Measurements from ENCODE around the gene MYRIP. TPM values are rescaled to one million over a fixed set of nuclear protein-coding genes. Genes with fewer than 3 reads are reported as not detected.
A peak's percentile ranks its signal among the peaks of the same experiment; 100 is the strongest.
"Not testable (repeated sequence)": the region's sequence is repeated elsewhere in the genome, so short reads cannot be mapped to it uniquely, and the experiment has no call there.

Gene MYRIP
- polyA plus RNA-seq, 1 experiment, result 0.06 TPM

DNA sequence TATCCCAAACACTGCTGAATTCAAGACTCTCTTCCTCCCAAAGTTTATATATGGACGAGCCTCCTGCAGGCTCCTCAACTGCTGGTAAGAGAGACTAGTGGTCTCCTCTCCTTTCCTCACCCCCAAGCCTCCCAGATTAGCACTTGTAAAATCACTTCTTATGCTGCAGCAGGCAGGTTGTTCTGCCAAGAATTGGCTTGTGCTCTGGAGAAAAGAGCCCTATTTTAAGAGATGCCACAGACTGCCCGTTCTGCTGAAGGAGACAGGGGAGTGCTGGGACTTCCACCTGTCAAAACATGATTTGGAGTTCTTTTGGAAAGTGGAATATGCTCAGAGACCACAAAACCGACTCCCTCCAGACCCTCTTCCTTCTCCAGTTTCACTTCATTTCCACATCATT, 269.2 kb downstream of the MYRIP start:
- Histone ChIP-seq H3K36me3 (ENCODE audit: control insufficient read depth, insufficient read depth, low read length) (no peaks in the 10 kb centered on the region), H3K4me3 (ENCODE audit: low read depth, low read length) (no peak overlapping the region), H3K27me3 (ENCODE audit: control insufficient read depth, insufficient read depth, low read length) (no peaks in the 10 kb centered on the region)
- TF ChIP-seq, protein P1, sequence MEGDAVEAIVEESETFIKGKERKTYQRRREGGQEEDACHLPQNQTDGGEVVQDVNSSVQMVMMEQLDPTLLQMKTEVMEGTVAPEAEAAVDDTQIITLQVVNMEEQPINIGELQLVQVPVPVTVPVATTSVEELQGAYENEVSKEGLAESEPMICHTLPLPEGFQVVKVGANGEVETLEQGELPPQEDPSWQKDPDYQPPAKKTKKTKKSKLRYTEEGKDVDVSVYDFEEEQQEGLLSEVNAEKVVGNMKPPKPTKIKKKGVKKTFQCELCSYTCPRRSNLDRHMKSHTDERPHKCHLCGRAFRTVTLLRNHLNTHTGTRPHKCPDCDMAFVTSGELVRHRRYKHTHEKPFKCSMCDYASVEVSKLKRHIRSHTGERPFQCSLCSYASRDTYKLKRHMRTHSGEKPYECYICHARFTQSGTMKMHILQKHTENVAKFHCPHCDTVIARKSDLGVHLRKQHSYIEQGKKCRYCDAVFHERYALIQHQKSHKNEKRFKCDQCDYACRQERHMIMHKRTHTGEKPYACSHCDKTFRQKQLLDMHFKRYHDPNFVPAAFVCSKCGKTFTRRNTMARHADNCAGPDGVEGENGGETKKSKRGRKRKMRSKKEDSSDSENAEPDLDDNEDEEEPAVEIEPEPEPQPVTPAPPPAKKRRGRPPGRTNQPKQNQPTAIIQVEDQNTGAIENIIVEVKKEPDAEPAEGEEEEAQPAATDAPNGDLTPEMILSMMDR (IDR thresholded peaks at IDR 0.05; ENCODE audit: insufficient read depth, low read depth, low read length), result no peak
- CTCF ChIA-PET, result interaction anchor here (0.7 to 1.6 kb wide), 3 partner anchors 9 to 100 kb away, joined by 3 to 6 read pairs (median 3); no protein-coding TSS in a partner anchor
- no peak for DNase-seq (ENCODE audit: low read depth)
- POLR2A ChIA-PET, result interaction anchor here (1.6 kb wide), 1 partner anchor 24 kb away, joined by 6 read pairs; no protein-coding TSS in a partner anchor

DNA sequence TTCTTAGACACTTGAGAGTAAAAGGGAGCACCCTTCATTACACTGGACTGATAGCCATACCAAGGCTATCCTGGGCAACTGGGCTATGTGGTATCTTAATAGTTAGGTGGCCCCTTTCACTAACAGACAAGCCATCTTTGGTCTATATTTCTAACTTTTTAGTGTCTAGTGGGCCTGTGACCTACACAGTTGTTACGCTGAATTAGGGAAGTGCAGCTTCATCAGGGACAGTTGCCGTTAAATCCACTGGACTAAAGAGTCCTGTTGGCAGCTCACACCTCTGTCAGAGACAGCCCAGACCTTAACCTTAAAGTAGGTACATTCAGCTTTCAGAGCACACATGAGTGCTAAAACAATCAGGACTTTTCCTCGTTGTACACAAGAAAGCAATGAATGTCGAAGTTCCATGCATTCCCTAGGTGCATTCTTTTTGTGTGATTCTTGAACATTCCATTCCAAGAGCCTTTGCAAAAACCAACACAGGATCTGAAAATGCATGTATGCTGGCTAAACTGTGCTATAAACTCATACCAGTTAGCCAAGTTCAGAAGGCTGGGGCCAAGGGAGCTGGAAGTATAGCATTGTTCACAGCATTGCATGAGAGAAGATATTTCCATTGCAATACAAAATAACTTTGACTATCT, 269.9 kb downstream of the MYRIP start:
- peak; percentile 76 for DNase-seq (ENCODE audit: low read depth)
- Histone ChIP-seq H3K4me3 (ENCODE audit: low read depth, low read length) (no peak overlapping the region), H3K36me3 (ENCODE audit: control insufficient read depth, insufficient read depth, low read length) (no peaks in the 10 kb centered on the region), H3K27me3 (ENCODE audit: control insufficient read depth, insufficient read depth, low read length) (no peaks in the 10 kb centered on the region)
- CTCF ChIA-PET, result interaction anchor here (0.7 to 1.6 kb wide), 2 partner anchors 62 to 100 kb away, joined by 3 to 6 read pairs; no protein-coding TSS in a partner anchor
- POLR2A ChIA-PET, result interaction anchor here (0.5 to 1.6 kb wide), 2 partner anchors 24 to 75 kb away, joined by 3 to 6 read pairs; no protein-coding TSS in a partner anchor
- TF ChIP-seq, protein P1 (IDR thresholded peaks at IDR 0.05; ENCODE audit: insufficient read depth, low read depth, low read length), result no peak

DNA sequence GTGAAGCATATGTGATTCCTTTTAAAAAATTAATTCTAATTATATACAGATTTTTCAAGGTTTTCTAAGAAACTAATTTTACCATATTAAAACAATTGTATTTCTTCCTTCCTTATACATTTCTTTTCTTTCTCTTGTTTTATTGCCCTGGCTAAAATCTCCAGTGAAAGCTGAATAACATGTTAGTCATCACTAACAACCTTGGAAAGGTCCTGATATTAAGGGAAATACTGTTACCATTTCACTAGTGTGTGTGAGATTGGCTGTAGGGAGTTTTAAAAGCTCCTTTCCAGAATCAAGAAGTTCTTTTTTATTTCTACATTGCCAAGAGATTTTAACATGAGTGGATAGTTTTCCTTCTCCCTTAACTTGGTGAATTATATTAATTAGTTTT, 270.4 kb downstream of the MYRIP start:
- POLR2A ChIA-PET, result interaction anchor here (0.5 to 1.6 kb wide), 2 partner anchors 25 to 74 kb away, joined by 3 to 6 read pairs; no protein-coding TSS in a partner anchor
- no peak overlapping the region for H3K4me3 ChIP-seq (ENCODE audit: low read depth, low read length)

DNA sequence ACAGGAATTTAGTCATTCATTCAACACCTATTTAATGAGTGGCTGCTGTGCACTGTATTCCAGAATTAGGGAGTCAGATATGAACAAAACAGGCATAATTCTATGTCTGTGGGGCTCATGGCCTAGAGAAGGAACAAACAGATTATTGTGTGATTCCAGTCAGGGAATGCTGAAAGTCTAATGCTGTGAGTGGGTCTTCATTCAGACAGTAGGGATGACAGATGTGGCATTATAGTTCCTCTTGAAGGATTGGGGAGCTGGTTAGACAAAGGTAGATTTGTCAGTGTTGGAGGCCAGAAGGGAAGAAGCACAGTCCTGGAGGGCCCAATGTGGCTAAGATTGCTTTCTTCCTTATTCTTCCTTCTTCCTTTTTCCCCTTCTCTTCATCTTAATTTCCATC, 273.7 kb downstream of the MYRIP start:
- ChIA-PET POLR2A (no interaction called here), CTCF (no interaction called here)
- Histone ChIP-seq H3K4me3 (ENCODE audit: low read depth, low read length) (no peak overlapping the region), H3K36me3 (ENCODE audit: control insufficient read depth, insufficient read depth, low read length) (no peaks in the 10 kb centered on the region), H3K27me3 (ENCODE audit: control insufficient read depth, insufficient read depth, low read length) (no peaks in the 10 kb centered on the region)
- TF ChIP-seq, protein P1 (IDR thresholded peaks at IDR 0.05; ENCODE audit: insufficient read depth, low read depth, low read length), result no peak
- DNase-seq (ENCODE audit: low read depth), result no peak

More for the DNA sequence above, 270.4 kb downstream of the MYRIP start:
- DNase-seq (ENCODE audit: low read depth), result no peak
- TF ChIP-seq, protein P1 (IDR thresholded peaks at IDR 0.05; ENCODE audit: insufficient read depth, low read depth, low read length), result no peak
- CTCF ChIA-PET, result interaction anchor here (1.6 kb wide), 1 partner anchor 99 kb away, joined by 6 read pairs; no protein-coding TSS in a partner anchor
- no peaks in the 10 kb centered on the region for H3K36me3 ChIP-seq (ENCODE audit: control insufficient read depth, insufficient read depth, low read length)
- H3K27me3 ChIP-seq (ENCODE audit: control insufficient read depth, insufficient read depth, low read length), result no peaks in the 10 kb centered on the region

DNA sequence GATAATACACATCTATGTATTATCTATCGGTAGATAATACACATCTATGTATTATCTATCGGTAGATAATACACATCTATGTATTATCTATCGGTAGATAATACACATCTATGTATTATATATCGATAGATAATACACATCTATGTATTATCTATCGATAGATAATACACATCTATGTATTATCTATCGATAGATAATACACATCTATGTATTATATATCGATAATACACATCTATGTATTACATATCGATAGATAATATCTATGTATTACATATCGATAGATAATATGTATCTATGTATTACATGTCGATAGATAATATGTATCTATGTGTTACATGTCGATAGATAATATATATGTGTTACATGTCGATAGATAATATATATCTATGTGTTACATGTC, 275.0 kb downstream of the MYRIP start:
- POLR2A ChIA-PET; H3K36me3 ChIP-seq (ENCODE audit: control insufficient read depth, insufficient read depth, low read length); H3K27me3 ChIP-seq (ENCODE audit: control insufficient read depth, insufficient read depth, low read length); H3K4me3 ChIP-seq (ENCODE audit: low read depth, low read length); DNase-seq (ENCODE audit: low read depth); CTCF ChIA-PET: not testable (repeated sequence)

Data from BJ (cell line).